Measurements from ENCODE around the gene ABLIM2. TPM values are rescaled to one million over a fixed set of nuclear protein-coding genes. Genes with fewer than 3 reads are reported as not detected.

ABLIM2 gene
- total and polyA plus RNA-seq, 2 donors (not counting 1 experiment from before 2014, with no cell fraction given) = 3.3 to 79.0 TPM

DNA sequence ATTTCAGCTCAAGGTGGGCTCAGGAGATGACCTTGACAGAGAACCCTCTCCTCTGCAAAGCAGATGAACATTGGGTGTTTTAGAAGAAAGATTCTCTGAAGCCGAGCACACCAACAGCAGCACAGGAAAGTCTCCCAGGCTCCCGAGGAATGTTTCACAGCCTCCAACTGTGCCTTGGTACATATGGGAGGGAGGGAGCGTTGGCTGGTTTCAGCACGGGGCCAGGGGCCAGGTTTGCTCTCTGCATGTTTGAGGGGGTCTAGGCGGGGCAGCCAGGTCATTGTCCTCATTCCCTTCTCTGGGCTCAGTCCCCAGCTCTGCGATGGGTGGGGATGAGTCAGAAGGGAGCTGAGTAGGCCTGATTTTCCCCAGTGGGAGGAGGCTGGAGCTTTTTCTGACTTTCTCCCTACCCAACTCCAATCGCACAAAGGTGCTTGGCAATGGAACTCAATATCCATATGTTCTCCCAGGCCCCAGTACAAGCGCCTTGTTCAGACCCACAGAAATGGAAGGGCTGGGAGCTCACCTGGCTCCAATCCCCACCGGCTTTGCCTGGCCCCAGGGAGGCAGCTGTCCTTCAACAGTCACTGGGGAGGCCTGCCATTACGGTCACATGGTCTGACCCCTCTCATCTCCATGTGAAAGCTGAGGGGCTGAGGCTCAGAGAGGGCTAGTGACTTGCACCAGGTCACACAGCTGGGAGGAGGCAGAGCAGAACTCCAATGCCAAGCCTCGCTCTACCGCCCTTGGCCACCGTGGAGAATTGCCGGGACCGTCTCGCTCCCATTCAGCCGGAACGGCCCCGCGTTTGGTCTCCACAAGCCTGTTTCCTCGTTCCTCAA, 110.6 kb downstream of the ABLIM2 start:
- ATAC-seq (ENCODE audit: low read depth) = no peak
- Histone ChIP-seq H3K4me1 (ENCODE audit: control insufficient read depth in 2 of 2, insufficient read depth in 2 of 2, low read length in 2 of 2) (no peaks in the 10 kb centered on the region), H3K4me2 (replicated peaks; ENCODE audit: low read depth, low read length, poor library complexity, severe bottlenecking) (no peak overlapping the region), H3K27ac (ENCODE audit: low read length in 2 of 2) (no peak overlapping the region), H3K79me2 (ENCODE audit: control insufficient read depth, insufficient read depth, low read length) (no peaks in the 10 kb centered on the region), H3K4me3 (ENCODE audit: control extremely low read depth in 1 of 5, extremely low read depth in 1 of 5, insufficient read depth in 1 of 5, low read depth in 2 of 5, low read length in 4 of 5) (no peak overlapping the region), H3K9me3 (ENCODE audit: control extremely low read depth in 1 of 3, control insufficient read depth in 2 of 3, insufficient read depth in 1 of 3, low read length in 2 of 3) (peaks cover 0 to 8% (median 0%) of the 10 kb centered on the region in 3 donors), H3K9ac (ENCODE audit: low read length) (no peak overlapping the region), H4K20me1 (ENCODE audit: control insufficient read depth, insufficient read depth, low read length, poor library complexity, severe bottlenecking) (no peaks in the 10 kb centered on the region), H3K27me3 (replicated peaks in 1 of 4; ENCODE audit: control extremely low read depth in 1 of 4, control insufficient read depth in 3 of 4, insufficient read depth in 4 of 4, low read length in 3 of 4) (peaks cover 0 to 5% (median 0%) of the 10 kb centered on the region in 4 experiments), H3K36me3 (replicated peaks in 1 of 2; ENCODE audit: control extremely low read depth in 1 of 2, control insufficient read depth in 1 of 2, extremely low read depth in 1 of 2, insufficient read depth in 2 of 2, low read length in 1 of 2) (no peaks in the 10 kb centered on the region), H2AFZ (ENCODE audit: insufficient read depth, low read depth, low read length, poor library complexity, severe bottlenecking) (no peak overlapping the region)
- 78% methylated on average over 20 of the region's 21 CpGs for WGBS (ENCODE audit: insufficient coverage)
- Mint-ChIP-seq H3K9me3 (ENCODE audit: insufficient read depth) (no peaks in the 10 kb centered on the region), H3K4me1 (no peaks in the 10 kb centered on the region), H3K27ac (no peak overlapping the region), H3K27me3 (peaks cover 20% of the 10 kb centered on the region), H3K4me3 (no peak overlapping the region)
- TF ChIP-seq CTCF (IDR thresholded peaks at IDR 0.05) = no peak
- no peak for TF ChIP-seq EZH2 (IDR thresholded peaks at IDR 0.05; ENCODE audit: borderline replicate concordance, insufficient read depth, low read depth, low read length, poor library complexity, severe bottlenecking)
- ChIA-PET POLR2A (no interaction called here), CTCF (no interaction called here)
- no peak for DNase-seq
- intact Hi-C loops (cut with micrococcal nuclease) = no loop called here

DNA sequence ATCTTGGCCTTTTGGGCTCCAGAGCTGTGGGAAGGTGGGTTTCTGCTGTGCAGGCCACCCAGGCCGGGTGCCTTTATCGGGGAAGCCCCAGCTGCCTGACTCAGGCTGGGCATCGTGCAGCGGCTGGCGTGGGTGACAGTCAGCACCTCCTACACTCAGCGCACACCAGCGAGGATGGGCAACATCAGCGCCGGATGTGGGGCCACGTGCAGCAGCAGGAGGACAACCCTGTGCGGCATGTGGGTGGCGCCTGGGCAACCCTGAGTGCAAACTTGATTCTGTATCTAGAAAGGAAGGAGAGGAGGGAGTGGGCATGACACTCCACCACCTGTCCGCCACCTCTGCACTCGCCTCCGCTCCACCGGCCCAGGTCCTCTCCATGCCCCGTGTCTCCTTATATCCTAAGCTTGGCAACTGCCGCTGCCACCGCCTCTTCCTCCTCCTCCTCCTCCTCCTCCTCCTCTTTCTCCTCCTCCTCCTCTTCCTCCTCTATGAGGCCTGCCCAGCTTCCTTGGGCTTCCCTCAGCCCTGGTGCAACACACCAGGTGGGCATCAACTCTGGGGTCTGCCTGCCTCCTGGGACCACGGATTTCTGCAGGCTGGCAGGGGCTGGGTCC, 111.6 kb downstream of the ABLIM2 start:
- no peak overlapping the region for H3K9ac ChIP-seq (ENCODE audit: low read length)
- Mint-ChIP-seq H3K4me3 (no peak overlapping the region), H3K27me3 (peaks cover 24% of the 10 kb centered on the region), H3K27ac (no peak overlapping the region), H3K4me1 (no peaks in the 10 kb centered on the region), H3K9me3 (ENCODE audit: insufficient read depth) (no peaks in the 10 kb centered on the region)
- H3K4me2 ChIP-seq (replicated peaks; ENCODE audit: low read depth, low read length, poor library complexity, severe bottlenecking) = no peak overlapping the region
- WGBS (ENCODE audit: insufficient coverage) = 93% methylated on average over 18 of the region's 20 CpGs
- no peaks in the 10 kb centered on the region for H3K36me3 ChIP-seq (replicated peaks in 1 of 2; ENCODE audit: control extremely low read depth in 1 of 2, control insufficient read depth in 1 of 2, extremely low read depth in 1 of 2, insufficient read depth in 2 of 2, low read length in 1 of 2)
- H2AFZ ChIP-seq (ENCODE audit: insufficient read depth, low read depth, low read length, poor library complexity, severe bottlenecking) = no peak overlapping the region
- POLR2A ChIA-PET = no interaction called here
- TF ChIP-seq EZH2 (IDR thresholded peaks at IDR 0.05; ENCODE audit: borderline replicate concordance, insufficient read depth, low read depth, low read length, poor library complexity, severe bottlenecking) (no peak), CTCF (IDR thresholded peaks at IDR 0.05) (no peak)
- H3K27me3 ChIP-seq (replicated peaks in 1 of 4; ENCODE audit: control extremely low read depth in 1 of 4, control insufficient read depth in 3 of 4, insufficient read depth in 4 of 4, low read length in 3 of 4) = peaks cover 0 to 5% (median 0%) of the 10 kb centered on the region in 4 experiments
- no peaks in the 10 kb centered on the region for H3K79me2 ChIP-seq (ENCODE audit: control insufficient read depth, insufficient read depth, low read length)
- H3K27ac ChIP-seq (ENCODE audit: low read length in 2 of 2) = no peak overlapping the region
- intact Hi-C loops (cut with micrococcal nuclease) = no loop called here
- no peak overlapping the region for H3K4me3 ChIP-seq (ENCODE audit: control extremely low read depth in 1 of 5, extremely low read depth in 1 of 5, insufficient read depth in 1 of 5, low read depth in 2 of 5, low read length in 4 of 5)
- H3K4me1 ChIP-seq (ENCODE audit: control insufficient read depth in 2 of 2, insufficient read depth in 2 of 2, low read length in 2 of 2) = no peaks in the 10 kb centered on the region
- peaks cover 0 to 2% (median 0%) of the 10 kb centered on the region in 3 donors for H3K9me3 ChIP-seq (ENCODE audit: control extremely low read depth in 1 of 3, control insufficient read depth in 2 of 3, insufficient read depth in 1 of 3, low read length in 2 of 3)
- CTCF ChIA-PET = no interaction called here
- H4K20me1 ChIP-seq (ENCODE audit: control insufficient read depth, insufficient read depth, low read length, poor library complexity, severe bottlenecking) = no peaks in the 10 kb centered on the region
- DNase-seq (no peak), ATAC-seq (ENCODE audit: low read depth) (no peak)
